ENCODE results near the gene MMP24.
A peak's percentile ranks its signal among the peaks of the same experiment; 100 is the strongest.

Gene MMP24

GRCh38 chr20:35207950-35208611 lies 18.4 kb upstream of the MMP24 start:
- Histone ChIP-seq H3K27ac (ENCODE audit: poor library complexity, severe bottlenecking) (peak overlapping the region; percentile 2), H3K36me3 (ENCODE audit: low read depth) (no peaks in the 10 kb centered on the region), H3K4me3 (ENCODE audit: severe bottlenecking) (no peak overlapping the region), H3K9me3 (ENCODE audit: severe bottlenecking) (no peaks in the 10 kb centered on the region), H3K4me1 (ENCODE audit: insufficient read depth, poor library complexity, severe bottlenecking) (no peaks in the 10 kb centered on the region), H3K27me3 (ENCODE audit: insufficient read depth, poor library complexity, severe bottlenecking) (no peaks in the 10 kb centered on the region)
- ATAC-seq (ENCODE audit: low read depth): peak; percentile 91
- TF ChIP-seq CTCF (IDR thresholded peaks at IDR 0.05; ENCODE audit: poor library complexity, severe bottlenecking): peak; percentile 100
- DNase-seq (ENCODE audit: low spot score): peak; percentile 91

- peaks cover 11% of the 10 kb centered on the region for H3K4me1 ChIP-seq (ENCODE audit: insufficient read depth, poor library complexity, severe bottlenecking)
- no peak overlapping the region for H3K4me3 ChIP-seq (ENCODE audit: severe bottlenecking)
- H3K9me3 ChIP-seq (ENCODE audit: severe bottlenecking): no peaks in the 10 kb centered on the region
- peak; percentile 82 for ATAC-seq (ENCODE audit: low read depth)
- no peak for DNase-seq (ENCODE audit: low spot score)
- peak overlapping the region; percentile 54 for H3K27ac ChIP-seq (ENCODE audit: poor library complexity, severe bottlenecking)
- no peak for TF ChIP-seq CTCF (IDR thresholded peaks at IDR 0.05; ENCODE audit: poor library complexity, severe bottlenecking)
- H3K36me3 ChIP-seq (ENCODE audit: low read depth): no peaks in the 10 kb centered on the region
- no peaks in the 10 kb centered on the region for H3K27me3 ChIP-seq (ENCODE audit: insufficient read depth, poor library complexity, severe bottlenecking)
Measured at GRCh38 chr20:35215066-35215956, 11.2 kb upstream of the MMP24 start.

GRCh38 chr20:35216541-35216940 lies 9.9 kb upstream of the MMP24 start:
- no peak for ATAC-seq (ENCODE audit: low read depth)
- no peak for DNase-seq (ENCODE audit: low spot score)
- Histone ChIP-seq H3K27me3 (ENCODE audit: insufficient read depth, poor library complexity, severe bottlenecking) (no peaks in the 10 kb centered on the region), H3K9me3 (ENCODE audit: severe bottlenecking) (no peaks in the 10 kb centered on the region), H3K4me1 (ENCODE audit: insufficient read depth, poor library complexity, severe bottlenecking) (peaks cover 11% of the 10 kb centered on the region), H3K27ac (ENCODE audit: poor library complexity, severe bottlenecking) (no peak overlapping the region), H3K4me3 (ENCODE audit: severe bottlenecking) (no peak overlapping the region), H3K36me3 (ENCODE audit: low read depth) (no peaks in the 10 kb centered on the region)
- TF ChIP-seq CTCF (IDR thresholded peaks at IDR 0.05; ENCODE audit: poor library complexity, severe bottlenecking): no peak

- ATAC-seq (ENCODE audit: low read depth) (no peak), DNase-seq (ENCODE audit: low spot score) (no peak)
- Histone ChIP-seq H3K9me3 (ENCODE audit: severe bottlenecking) (no peaks in the 10 kb centered on the region), H3K27ac (ENCODE audit: poor library complexity, severe bottlenecking) (no peak overlapping the region), H3K4me1 (ENCODE audit: insufficient read depth, poor library complexity, severe bottlenecking) (no peaks in the 10 kb centered on the region), H3K27me3 (ENCODE audit: insufficient read depth, poor library complexity, severe bottlenecking) (peaks cover 31% of the 10 kb centered on the region), H3K36me3 (ENCODE audit: low read depth) (no peaks in the 10 kb centered on the region), H3K4me3 (ENCODE audit: severe bottlenecking) (no peak overlapping the region)
- TF ChIP-seq CTCF (IDR thresholded peaks at IDR 0.05; ENCODE audit: poor library complexity, severe bottlenecking): no peak
Measured at GRCh38 chr20:35223941-35224340, 2.5 kb upstream of the MMP24 start.

Measured in RWPE2 (cell line).